HCT116 (cell line): Measurements from ENCODE around the gene HCN2. TPM values are rescaled to one million over a fixed set of nuclear protein-coding genes. Genes with fewer than 3 reads are reported as not detected.

Experiments used
- ATAC-seq: fragments of 200-7000 bp; cut with Tn5 transposase; 2 replicates; pipeline ENCODE4 v1.9.1; 2020; ENCODE audit warnings: mild to moderate bottlenecking, moderate library complexity
- BruUV-seq: library from RNA; stranded (reverse); fragments of 400-500 nt; replicated peaks from 2 replicates; lab custom pipeline; 2021; lab: Mats Ljungman, UMichigan
- CTCF ChIA-PET: fragments of 300-600 bp; sonication (Branson Sonifier 250); formaldehyde crosslinking; loops from one replicate; lab custom pipeline; 2021; ENCODE audit warnings: antibody characterized with exemption; lab: Charles Lee
- POLR2A ChIA-PET: fragments of 300-600, 350-600 bp; sonication (Branson Sonifier 250); formaldehyde crosslinking; loops from one replicate; lab custom pipeline; 2021; ENCODE audit warnings: antibody characterized with exemption; lab: Charles Lee
- RAD21 ChIA-PET, 2 experiments: fragments of 300-600 bp; sonication (Branson Sonifier 250); formaldehyde crosslinking; loops; one replicate each; lab custom pipeline; 2023; ENCODE audit warnings: low total read pairs in 2 of 2; ENCODE audit not compliant: uncharacterized antibody in 2 of 2, unreplicated experiment in 2 of 2, low non-redundant PET in 1 of 2; lab: Charles Lee
- DNase-seq: peaks from one replicate; pipeline ENCODE4 v3.0.0-alpha.2; 2010; ENCODE audit warnings: low read depth, low spot score
- H2AFZ ChIP-seq: fragments of 200-600 bp; shearing (Covaris generic), sonication (generic); 2 replicates; pipeline ENCODE4 v1.6.1; 2017; ENCODE audit warnings: low read depth, mixed run types, mixed read lengths, antibody characterized with exemption, low read length; ENCODE audit not compliant: poor library complexity, severe bottlenecking
- H3K27ac ChIP-seq: 2 replicates; pipeline ENCODE4 v1.5.1; 2012; ENCODE audit warnings: low read depth, low read length
- H3K27me3 ChIP-seq: fragments of 200-600 bp; sonication (generic); 2 replicates; pipeline ENCODE4 v1.6.1; 2016; ENCODE audit warnings: mixed run types, low read length, mixed read lengths; ENCODE audit not compliant: insufficient read depth
- H3K36me3 ChIP-seq, 2 experiments: fragments of 200-500 bp in 1 of 2; fragments of 200-600 bp in 1 of 2; sonication (Bioruptor generic) in 1 of 2; sonication (generic) in 1 of 2; 2 replicates each; pipeline versions ENCODE4 v1.5.1 to v1.6.1; 2014 to 2016; ENCODE audit warnings: low read length in 2 of 2, inconsistent platforms in 1 of 2, mixed read lengths in 1 of 2, mixed run types in 1 of 2; ENCODE audit not compliant: insufficient read depth in 2 of 2, control insufficient read depth in 1 of 2
- H3K4me1 ChIP-seq, 2 experiments: fragments of 200-600 bp in 1 of 2; sonication (generic) in 1 of 2; 2 replicates each; pipeline versions ENCODE4 v1.5.1 to v1.6.1; 2012 to 2017; ENCODE audit warnings: low read length in 2 of 2, inconsistent platforms in 1 of 2, mild to moderate bottlenecking in 1 of 2, mixed read lengths in 1 of 2, mixed run types in 1 of 2, moderate library complexity in 1 of 2; ENCODE audit not compliant: insufficient read depth in 2 of 2, control insufficient read depth in 1 of 2
- H3K4me2 ChIP-seq: fragments of 200-600 bp; sonication (generic); 2 replicates; pipeline ENCODE4 v1.6.1; 2017; ENCODE audit warnings: mixed run types, low read length, mixed read lengths
- H3K4me3 ChIP-seq, 2 experiments: fragments of 200-600 bp in 1 of 2; sonication (generic) in 1 of 2; replicated peaks in 1 of 2; 2 replicates each; pipeline ENCODE4 v1.5.1; 2011 to 2016; ENCODE audit warnings: low read length in 2 of 2, control low read depth in 1 of 2, low read depth in 1 of 2, mild to moderate bottlenecking in 1 of 2, mixed read lengths in 1 of 2, mixed run types in 1 of 2
- H3K79me2 ChIP-seq: fragments of 200-600 bp; sonication (generic); 2 replicates; pipeline ENCODE4 v1.6.1; 2017; ENCODE audit warnings: mild to moderate bottlenecking, mixed run types, low read length, moderate library complexity, mixed read lengths; ENCODE audit not compliant: insufficient read depth
- H3K9ac ChIP-seq: fragments of 200-600 bp; sonication (generic); 2 replicates; pipeline ENCODE4 v1.6.1; 2016; ENCODE audit warnings: low read length, mixed read lengths
- H3K9me2 ChIP-seq: fragments of 200-600 bp; sonication (generic), shearing (Covaris generic); 2 replicates; pipeline ENCODE4 v1.6.1; 2017; ENCODE audit warnings: mixed run types, mild to moderate bottlenecking, moderate library complexity; ENCODE audit not compliant: insufficient read depth
- H3K9me3 ChIP-seq, 2 experiments: fragments of 200-500 bp in 1 of 2; fragments of 200-600 bp in 1 of 2; sonication (Bioruptor generic) in 1 of 2; sonication (generic) in 1 of 2; 2 replicates each; pipeline ENCODE4 v1.6.1; 2014 to 2017; ENCODE audit warnings: low read length in 2 of 2, mixed read lengths in 2 of 2, inconsistent platforms in 1 of 2, low read depth in 1 of 2, mild to moderate bottlenecking in 1 of 2, mixed run types in 1 of 2, moderate library complexity in 1 of 2; ENCODE audit not compliant: control insufficient read depth in 1 of 2, insufficient read depth in 1 of 2
- H4K20me1 ChIP-seq: fragments of 200-600 bp; sonication (generic), shearing (Covaris generic); 2 replicates; pipeline ENCODE4 v1.6.1; 2017; ENCODE audit warnings: mixed run types, mild to moderate bottlenecking, moderate library complexity; ENCODE audit not compliant: insufficient read depth
- ATF3 ChIP-seq: IDR thresholded peaks from 2 replicates; pipeline ENCODE4 v1.6.1; 2012
- CBX3 ChIP-seq: IDR thresholded peaks from 2 replicates; pipeline ENCODE4 v1.6.1; 2012; ENCODE audit warnings: low read depth
- CEBPB ChIP-seq: IDR thresholded peaks from 2 replicates; pipeline ENCODE4 v1.6.1; 2012; ENCODE audit warnings: low read depth
- EGR1 ChIP-seq: IDR thresholded peaks from 2 replicates; pipeline ENCODE4 v1.6.1; 2012; ENCODE audit warnings: low read depth
- ELF1 ChIP-seq: IDR thresholded peaks from 2 replicates; pipeline ENCODE4 v1.6.1; 2012; ENCODE audit warnings: low read depth, borderline replicate concordance
- EZH2 ChIP-seq: fragments of 200-600 bp; sonication (generic); IDR thresholded peaks from 2 replicates; pipeline ENCODE4 v1.6.1; 2017; ENCODE audit warnings: antibody characterized with exemption, mixed run types
- EZH2phosphoT487 ChIP-seq: fragments of 200-600 bp; IDR thresholded peaks from 2 replicates; pipeline ENCODE4 v1.6.1; 2018; ENCODE audit warnings: antibody characterized with exemption, borderline replicate concordance
- JUND ChIP-seq: IDR thresholded peaks from 2 replicates; pipeline ENCODE4 v1.6.1; 2012
- POLR2AphosphoS5 ChIP-seq: IDR thresholded peaks from 2 replicates; pipeline ENCODE4 v1.6.1; 2011; ENCODE audit warnings: mild to moderate bottlenecking, low read depth, low read length, moderate library complexity
- REST ChIP-seq: IDR thresholded peaks from 2 replicates; pipeline ENCODE4 v1.6.1; 2012; ENCODE audit warnings: low read depth
- SIN3A ChIP-seq: IDR thresholded peaks from 2 replicates; pipeline ENCODE4 v1.6.1; 2012; ENCODE audit warnings: low read depth
- TCF7L2 ChIP-seq: IDR thresholded peaks from 2 replicates; pipeline ENCODE4 v1.7.0; 2011; ENCODE audit warnings: borderline replicate concordance, inconsistent platforms; ENCODE audit not compliant: insufficient read depth, insufficient read length; ENCODE audit errors: extremely low read depth
- ZFX ChIP-seq: fragments of 450-650 bp; IDR thresholded peaks from 2 replicates; pipeline ENCODE4 v1.6.1; 2017
- ZNF274 ChIP-seq: fragments of 200-500 bp; sonication (Bioruptor generic); IDR thresholded peaks from 2 replicates; pipeline ENCODE4 v1.6.1; 2014; ENCODE audit warnings: mild to moderate bottlenecking, low read depth, low read length, inconsistent platforms
- intact Hi-C: fragments of 100-400 bp; cut with micrococcal nuclease; formaldehyde crosslinking; loops from 2 replicates; pipeline ENCODE4 v1.10.0; 2022
- total RNA-seq: library from RNA; stranded (reverse); gene quantifications from one replicate; pipeline ENCODE4 v1.2.1, GENCODE V29; 2021; ENCODE audit not compliant: unreplicated experiment
- TF ChIP-seq, protein P1 (sequence below): IDR thresholded peaks from 2 replicates; pipeline ENCODE4 v1.6.1; 2011; ENCODE audit warnings: mild to moderate bottlenecking, low read length, moderate library complexity; ENCODE audit not compliant: insufficient replicate concordance; ENCODE audit errors: extremely low read depth

Gene HCN2
- total RNA-seq, 1 experiment from 2014 or later = 2.4 TPM

DNA sequence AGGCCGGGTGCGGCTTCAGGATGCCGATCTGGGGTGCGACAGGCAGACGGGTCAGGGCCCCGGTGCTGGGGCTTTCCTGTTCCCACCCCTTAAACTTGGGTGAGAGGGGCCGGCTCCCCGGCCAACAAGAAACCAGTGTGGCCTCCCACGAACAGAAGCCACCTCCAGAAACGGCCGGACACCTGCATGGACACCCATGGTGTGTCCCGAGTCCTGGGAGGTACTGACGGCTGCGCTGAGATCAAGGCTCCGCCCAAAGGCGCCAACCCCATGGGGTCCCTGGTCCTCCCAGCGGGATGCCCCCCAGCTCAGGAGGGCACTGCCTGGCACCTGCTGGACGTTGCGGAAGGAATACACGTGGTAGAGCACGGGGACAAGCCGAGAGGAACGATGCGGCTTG lies 32.1 kb downstream of the HCN2 start:
- POLR2A ChIA-PET = no interaction called here

DNA sequence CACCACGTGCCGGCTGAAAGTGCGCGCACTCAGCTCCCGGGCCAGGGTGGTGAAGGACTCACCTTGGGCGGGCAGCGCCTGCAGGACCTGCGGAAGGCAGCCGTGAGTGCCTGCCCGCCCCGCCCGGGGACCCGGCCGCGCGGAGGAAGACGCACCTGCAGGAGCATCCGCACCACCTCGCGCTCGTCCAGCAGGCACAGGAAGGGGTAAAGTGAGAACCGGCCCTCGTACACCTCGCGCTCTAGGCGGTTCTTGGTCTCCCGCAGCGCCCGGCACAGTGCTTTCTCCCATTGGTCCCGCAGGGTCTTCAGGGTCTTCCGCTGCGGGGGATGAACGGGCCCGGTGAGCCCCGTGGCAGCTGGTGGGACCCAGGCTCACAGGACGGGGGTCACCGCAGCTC lies 33.0 kb downstream of the HCN2 start:
- no peaks in the 10 kb centered on the region for H3K9me2 ChIP-seq
- H3K27ac ChIP-seq = no peak overlapping the region
- peaks cover 0 to 53% of the 10 kb centered on the region in 2 experiments; a peak in 2 of 4 replicates for H3K36me3 ChIP-seq
- TF ChIP-seq ELF1 (no peak), POLR2AphosphoS5 (no peak), CBX3 (no peak), CEBPB (no peak), ZNF274 (no peak), SIN3A (no peak), JUND (no peak), TCF7L2 (no peak), ATF3 (no peak), EZH2 (no peak), EGR1 (no peak), ZFX (no peak), REST (no peak), EZH2phosphoT487 (no peak)
- TF ChIP-seq, protein P1, sequence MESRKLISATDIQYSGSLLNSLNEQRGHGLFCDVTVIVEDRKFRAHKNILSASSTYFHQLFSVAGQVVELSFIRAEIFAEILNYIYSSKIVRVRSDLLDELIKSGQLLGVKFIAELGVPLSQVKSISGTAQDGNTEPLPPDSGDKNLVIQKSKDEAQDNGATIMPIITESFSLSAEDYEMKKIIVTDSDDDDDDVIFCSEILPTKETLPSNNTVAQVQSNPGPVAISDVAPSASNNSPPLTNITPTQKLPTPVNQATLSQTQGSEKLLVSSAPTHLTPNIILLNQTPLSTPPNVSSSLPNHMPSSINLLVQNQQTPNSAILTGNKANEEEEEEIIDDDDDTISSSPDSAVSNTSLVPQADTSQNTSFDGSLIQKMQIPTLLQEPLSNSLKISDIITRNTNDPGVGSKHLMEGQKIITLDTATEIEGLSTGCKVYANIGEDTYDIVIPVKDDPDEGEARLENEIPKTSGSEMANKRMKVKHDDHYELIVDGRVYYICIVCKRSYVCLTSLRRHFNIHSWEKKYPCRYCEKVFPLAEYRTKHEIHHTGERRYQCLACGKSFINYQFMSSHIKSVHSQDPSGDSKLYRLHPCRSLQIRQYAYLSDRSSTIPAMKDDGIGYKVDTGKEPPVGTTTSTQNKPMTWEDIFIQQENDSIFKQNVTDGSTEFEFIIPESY = no peak
- TF ChIP-seq, all 23 proteins: peak for 0
- POLR2A ChIA-PET = no interaction called here
- CTCF ChIA-PET = no interaction called here
- intact Hi-C loops = no loop called here
- DNase-seq (no peak), ATAC-seq (no peak)
- Histone ChIP-seq H3K79me2 (peaks cover 5% of the 10 kb centered on the region; the same call in 1 of the 2 replicates), H3K9ac (no peak overlapping the region), H3K4me3 (no peak overlapping the region), H4K20me1 (no peaks in the 10 kb centered on the region), H2AFZ (no peak overlapping the region), H3K9me3 (no peaks in the 10 kb centered on the region), H3K4me1 (peaks cover 4 to 21% of the 10 kb centered on the region in 2 experiments; a peak in 3 of 4 replicates), H3K27me3 (no peaks in the 10 kb centered on the region), H3K4me2 (no peak overlapping the region)
- RAD21 ChIA-PET = no interaction called here
- BruUV-seq = no TSS peak

More for the DNA sequence above, 32.1 kb downstream of the HCN2 start:
- Histone ChIP-seq H3K4me3 (no peak overlapping the region), H3K27ac (no peak overlapping the region), H3K36me3 (peaks cover 0 to 49% of the 10 kb centered on the region in 2 experiments; a peak in 2 of 4 replicates), H3K27me3 (no peaks in the 10 kb centered on the region), H3K4me1 (peaks cover 4 to 21% of the 10 kb centered on the region in 2 experiments; a peak in 3 of 4 replicates), H4K20me1 (no peaks in the 10 kb centered on the region), H2AFZ (no peak overlapping the region), H3K4me2 (no peak overlapping the region), H3K79me2 (no peaks in the 10 kb centered on the region), H3K9me3 (no peaks in the 10 kb centered on the region), H3K9me2 (no peaks in the 10 kb centered on the region), H3K9ac (no peak overlapping the region)
- BruUV-seq = no TSS peak
- ChIA-PET CTCF (no interaction called here), RAD21 (no interaction called here)
- ATAC-seq (no peak), DNase-seq (no peak)
- TF ChIP-seq JUND = no peak
- intact Hi-C loops = no loop called here
